SHP77 (cell line): ENCODE measurements around the gene MTMR2.
A peak's percentile ranks its signal among the peaks of the same experiment; 100 is the strongest.

Source experiments
- DNase-seq, 2 experiments: peaks; one replicate each; lab custom pipeline; 2025; lab: John Stamatoyannopoulos, UW

The MTMR2 gene

DNA sequence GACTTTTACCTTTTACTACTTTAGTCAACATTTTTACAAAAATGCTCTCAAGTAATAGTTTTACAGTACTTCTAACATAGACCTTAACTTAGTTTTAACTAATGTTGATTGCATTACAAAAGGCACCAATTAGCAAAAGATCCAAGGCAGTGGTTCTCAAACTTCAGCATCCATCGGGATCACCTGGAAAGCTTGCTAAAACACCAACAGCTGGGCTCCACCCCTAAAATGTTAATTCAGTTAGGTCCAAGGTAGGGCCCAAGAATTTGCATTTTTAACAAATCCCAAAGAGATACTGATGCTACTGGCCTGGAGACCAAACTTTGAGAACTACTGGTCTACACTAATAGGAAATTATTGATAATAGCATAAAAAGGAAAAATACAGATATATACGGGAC is 5.9 kb downstream of the MTMR2 start:
- DNase-seq: no peak

DNA sequence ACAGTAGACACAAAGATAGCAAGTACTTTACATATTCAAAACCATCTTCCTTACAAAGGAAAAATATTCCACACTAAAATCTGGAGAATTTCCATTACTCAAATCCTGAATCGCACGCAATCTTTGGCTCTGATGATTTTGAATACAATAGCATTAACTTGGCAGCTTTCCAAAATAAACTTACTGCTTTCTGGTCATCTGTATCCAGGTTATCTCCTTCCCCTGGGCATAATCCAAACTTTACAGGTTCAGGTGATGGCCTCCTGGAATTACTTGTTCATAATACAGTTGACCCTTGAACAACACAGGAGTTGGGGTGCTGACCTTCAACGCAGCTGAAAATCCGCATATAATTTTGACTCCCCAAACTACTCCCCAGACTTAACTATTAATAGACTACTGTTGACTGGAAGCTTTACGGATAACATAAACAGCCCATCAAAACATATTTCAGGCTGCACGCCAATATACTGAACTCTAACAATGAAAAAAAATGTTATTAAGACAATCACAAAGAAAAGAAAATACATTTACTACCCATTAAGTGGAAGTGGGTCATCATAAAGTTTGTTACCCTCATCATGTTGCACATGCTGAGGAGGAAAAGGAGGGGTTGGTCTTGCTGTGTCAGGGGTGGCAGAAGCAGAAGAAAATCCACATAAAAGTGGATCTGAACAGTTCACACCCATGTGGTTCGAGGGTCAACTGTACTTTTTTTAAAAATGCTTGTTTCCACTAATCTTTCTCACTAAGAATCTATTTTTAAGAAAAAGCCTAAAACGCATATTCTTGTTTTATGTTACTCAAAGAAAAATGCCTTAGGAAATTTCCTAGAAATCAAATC is 6.5 kb downstream of the MTMR2 start:
- DNase-seq: peak; percentile 66 to 75

DNA sequence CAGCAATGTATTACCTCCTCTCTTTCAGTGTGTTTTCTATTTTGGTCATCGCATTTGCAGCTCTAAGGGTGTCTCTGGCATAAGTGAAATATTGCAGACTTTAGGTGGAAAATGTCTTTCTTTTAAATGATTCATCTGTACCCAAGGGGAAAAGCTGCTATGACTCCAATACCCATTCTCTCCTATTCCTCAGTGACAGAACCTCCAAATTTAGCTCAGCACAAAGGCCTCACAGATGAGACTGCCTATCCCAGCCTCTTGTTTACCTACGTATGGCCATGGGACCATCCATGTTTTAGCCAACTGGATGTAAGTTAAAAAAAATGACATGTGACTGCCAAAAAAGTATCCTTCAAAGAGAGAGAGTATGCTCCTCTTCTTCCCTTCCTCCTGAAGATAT is 7.9 kb downstream of the MTMR2 start:
- no peak for DNase-seq

DNA sequence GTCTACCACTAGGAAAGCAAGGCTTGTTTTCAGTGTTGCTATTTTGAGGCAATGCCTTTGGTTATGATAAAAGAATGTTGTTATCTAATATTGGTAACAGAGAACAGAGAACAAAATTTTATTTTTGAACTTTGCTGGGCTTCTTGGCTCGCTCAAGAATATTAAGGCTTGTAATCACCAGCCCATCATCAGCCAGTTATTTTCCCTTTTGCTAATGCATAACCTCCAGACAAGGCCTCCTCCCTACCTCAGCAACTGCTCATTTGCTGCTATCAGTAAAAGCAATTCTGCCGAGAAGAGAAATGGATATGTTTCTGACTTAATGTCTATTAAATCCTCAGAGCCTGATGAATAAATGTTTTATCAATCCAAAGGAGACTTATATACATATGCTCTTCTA is 8.9 kb downstream of the MTMR2 start:
- no peak for DNase-seq

DNA sequence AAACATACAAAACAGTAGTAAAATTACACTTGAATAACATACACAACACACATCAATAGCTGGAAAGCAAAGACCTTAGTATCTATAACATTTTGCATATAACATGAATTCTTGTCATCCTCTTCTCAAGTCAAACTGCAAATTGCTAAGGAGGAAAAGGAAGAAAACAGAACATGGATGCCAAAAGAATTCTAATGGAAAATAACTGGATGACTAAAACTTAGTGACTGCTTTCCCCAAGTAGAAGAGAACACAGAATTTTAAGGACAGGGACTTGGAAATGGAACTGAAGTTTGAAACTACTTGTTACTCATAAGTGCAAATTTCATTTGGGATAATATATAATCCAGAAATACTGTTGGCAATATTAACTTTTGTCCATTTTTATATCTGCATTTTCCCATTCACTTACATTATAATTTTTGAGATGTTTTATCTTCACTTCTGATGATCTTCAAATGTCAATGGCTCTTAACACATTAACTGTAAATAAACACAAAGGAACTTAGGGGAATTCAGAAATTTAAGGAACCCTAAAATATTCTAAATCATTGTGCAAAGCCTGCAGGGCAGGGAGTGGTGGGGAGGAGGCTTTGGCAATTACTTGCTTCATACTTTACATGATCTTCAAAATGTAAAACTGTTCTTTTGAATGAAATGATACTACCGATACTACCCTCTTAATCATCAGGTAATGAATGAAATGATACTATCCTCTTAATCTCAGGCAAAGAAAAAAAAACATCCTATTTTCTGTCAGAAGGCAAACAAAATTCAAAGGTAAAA is 9.9 kb downstream of the MTMR2 start:
- no peak for DNase-seq

DNA sequence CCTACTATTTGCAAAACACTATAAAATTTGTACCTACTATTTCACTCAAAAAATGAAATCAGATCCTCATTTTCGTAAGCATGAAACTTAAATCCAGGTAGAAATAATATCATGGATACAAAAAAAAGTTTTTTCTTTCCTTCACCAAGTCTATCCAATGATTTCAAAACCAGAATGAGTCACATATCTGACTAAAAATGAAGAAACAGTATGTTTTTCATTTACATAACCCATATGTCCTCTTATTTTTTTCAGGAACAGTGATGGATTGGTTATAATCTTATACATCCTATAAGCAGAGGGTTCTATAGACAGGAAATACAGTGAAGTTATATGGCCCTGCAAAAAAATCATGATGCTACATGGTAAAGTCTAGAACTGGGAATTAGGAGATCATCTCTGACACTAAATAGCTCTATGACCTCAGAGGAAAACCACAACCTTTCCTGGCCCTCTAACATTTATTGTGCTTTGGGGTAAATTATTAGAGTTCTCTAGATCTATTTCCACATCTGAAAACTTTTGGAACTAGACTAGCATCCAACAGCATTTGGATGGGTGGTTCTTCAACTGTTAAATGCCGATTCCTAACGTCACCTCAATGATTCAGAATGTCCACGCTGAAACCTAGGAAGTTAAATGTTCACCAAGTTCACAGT is 10.9 kb downstream of the MTMR2 start:
- no peak for DNase-seq

DNA sequence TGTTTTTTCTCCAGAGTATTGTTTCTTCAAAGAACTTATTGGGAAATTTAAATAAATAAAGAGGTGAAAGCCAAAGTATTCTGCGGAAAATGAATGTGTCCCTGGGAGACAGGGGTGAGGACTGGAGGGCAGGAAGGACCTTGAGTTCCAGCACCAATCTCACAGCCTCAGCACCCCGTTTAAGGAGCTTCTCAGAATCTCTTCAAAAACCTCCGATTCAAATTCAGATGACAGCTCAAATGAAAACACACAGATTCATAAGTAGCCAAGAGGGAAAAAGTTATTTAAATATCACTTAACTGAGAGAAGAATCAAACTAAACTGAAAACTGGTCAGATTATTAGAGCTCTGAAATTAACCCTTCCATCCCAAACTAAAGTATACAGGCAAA is 12.5 kb downstream of the MTMR2 start:
- DNase-seq: no peak

DNA sequence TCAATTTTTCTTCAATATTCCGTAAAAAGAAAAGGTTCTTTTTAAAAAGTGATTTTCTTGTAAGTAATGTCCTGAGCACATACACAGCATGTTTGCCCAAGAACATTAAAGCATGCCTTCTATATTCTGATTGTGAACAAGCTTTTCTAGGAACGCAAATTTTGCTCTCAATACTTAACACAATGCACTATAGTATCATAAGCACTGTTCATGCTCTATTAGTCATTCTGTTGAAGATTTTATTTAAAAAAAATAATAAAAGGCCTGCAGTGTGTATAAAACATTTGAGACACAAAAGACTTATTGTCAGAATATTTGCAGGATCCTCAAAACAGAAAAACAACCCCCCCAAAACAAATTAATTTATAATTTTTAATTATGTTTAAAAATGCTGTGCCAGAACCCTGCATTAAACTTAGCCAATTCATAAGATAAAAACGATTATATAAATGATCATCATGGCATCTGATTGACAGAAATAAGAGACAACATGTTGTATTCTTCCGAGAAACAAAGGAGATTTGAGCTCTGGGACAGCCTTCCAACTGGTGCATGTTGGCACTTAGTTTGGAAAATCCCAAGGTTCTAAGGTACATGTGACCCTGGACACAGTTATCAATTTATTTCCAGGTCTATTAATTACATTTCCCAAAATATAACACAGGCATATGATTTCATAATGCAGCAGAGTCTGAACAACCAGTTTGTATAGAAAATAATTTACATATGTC is 13.1 kb downstream of the MTMR2 start:
- no peak for DNase-seq

DNA sequence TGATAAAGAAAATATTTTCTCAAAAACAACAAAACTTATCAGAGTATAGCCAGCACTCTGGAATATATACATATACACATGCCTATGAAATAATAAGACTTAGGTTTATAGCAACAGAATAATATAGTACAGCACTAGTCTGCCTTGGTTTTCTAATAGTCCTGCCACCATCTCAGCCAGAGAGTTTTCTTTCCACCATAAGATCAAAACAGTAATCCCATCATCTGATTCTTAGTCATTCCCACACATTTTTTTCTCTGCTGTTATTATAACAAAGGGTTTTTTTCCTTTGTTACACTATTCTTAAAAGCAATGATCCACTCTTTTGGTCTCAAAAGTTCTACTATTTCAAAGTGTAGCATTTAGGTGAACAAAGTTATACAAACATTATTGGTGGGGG is 15.1 kb downstream of the MTMR2 start:
- no peak for DNase-seq

DNA sequence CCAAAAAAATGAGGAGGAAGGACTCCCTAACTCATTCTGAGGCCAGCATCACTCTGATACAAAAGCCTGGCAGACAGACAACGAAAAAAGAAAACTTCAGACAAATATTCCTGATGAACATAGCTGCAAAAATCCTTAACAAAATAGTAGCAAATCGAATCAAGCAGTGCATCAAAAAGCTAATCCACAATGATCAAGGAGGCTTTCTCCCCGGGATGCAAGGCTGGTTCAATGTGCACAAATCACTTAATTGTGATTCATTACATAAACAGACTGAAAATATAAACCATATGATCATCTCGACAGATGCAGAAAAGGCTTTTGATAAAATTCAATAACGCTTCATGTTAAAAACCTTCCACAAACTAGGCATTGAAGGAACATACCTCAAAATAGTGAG is 16.4 kb downstream of the MTMR2 start:
- DNase-seq: no peak

DNA sequence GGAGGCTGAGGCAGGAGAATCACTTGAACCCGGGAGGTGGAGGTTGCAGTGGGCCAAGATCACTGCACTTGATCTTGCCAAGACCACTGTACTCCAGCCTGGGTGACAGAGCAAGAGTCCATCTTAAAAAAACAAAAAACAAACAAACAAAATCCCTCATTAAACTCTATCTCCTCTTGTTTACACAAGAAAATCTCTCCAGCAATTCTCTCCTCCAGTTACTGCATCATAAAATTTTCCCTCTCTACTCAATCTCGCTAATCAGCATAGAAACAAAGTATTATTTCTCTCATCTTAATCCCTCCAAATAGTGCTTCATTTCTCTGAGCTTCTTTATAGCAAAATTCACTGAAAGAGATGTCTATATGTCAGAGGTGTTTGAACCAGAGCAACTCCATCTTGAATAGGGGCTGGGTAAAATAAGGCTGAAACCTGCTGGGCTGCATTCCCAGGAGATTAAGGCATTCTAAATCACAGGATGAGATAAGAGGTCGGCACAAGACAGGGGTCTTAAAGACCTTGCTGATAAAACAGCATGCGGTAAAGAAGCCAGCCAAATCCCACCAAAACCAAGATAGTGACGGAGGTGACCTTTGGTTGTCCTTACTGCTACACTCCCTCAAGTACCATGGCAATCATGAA is 19.8 kb downstream of the MTMR2 start:
- DNase-seq: no peak

DNA sequence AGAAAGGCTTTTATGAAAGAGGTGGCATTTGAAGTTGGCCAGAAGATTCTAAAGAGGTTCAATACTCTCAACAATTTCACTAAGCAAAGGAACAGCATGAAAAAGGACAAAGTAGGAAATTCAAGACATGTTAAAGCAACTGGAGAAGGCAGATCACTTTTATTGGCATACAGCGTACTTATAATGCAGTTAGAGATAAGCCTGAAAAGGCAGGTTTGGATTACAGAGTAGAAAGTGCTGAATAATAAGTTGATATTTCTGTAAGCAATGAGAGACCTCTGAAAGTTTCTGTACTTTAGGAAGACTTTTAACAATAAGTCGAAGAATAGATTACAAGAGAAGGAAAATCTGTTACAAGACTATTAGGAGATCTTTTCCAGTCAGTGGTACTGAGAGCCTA is 25.1 kb downstream of the MTMR2 start:
- DNase-seq: no peak

DNA sequence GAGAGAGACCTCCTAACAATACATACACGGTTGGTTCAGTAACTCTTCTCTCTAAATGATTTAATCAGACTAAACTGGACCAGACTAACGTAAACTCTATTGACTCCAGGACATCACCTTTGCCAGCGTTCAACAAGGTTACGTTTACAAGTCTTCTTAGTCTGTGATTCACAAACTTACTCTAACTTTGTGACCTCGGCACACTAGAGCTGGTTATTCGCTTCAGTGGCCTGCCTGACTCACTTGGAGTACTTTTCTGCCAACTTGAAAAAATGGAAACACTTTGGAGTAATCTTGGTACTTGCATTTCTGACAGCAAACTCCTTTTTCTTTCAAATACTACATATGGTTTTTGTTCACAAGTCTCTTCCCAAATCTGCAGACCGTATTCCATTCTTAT is 26.2 kb downstream of the MTMR2 start:
- no peak for DNase-seq

DNA sequence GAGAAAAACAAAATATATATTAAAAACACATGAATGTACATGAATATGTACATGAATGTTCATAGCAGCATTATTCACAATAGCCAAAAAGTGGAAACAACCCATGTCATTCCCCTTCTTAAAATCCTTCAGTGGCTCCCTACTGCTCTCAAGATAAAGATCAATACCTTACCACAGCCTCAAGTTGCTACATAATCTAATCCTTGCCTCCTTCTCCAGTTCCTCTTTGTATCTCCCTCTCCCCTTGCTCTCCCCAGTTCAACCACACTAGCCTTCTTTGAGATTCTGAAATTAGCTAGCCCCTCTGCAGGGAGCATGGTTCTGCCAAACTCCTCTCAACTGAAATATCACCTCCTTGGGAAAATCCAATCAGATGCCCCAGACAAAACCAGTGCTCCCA is 28.1 kb downstream of the MTMR2 start:
- DNase-seq: no peak

DNA sequence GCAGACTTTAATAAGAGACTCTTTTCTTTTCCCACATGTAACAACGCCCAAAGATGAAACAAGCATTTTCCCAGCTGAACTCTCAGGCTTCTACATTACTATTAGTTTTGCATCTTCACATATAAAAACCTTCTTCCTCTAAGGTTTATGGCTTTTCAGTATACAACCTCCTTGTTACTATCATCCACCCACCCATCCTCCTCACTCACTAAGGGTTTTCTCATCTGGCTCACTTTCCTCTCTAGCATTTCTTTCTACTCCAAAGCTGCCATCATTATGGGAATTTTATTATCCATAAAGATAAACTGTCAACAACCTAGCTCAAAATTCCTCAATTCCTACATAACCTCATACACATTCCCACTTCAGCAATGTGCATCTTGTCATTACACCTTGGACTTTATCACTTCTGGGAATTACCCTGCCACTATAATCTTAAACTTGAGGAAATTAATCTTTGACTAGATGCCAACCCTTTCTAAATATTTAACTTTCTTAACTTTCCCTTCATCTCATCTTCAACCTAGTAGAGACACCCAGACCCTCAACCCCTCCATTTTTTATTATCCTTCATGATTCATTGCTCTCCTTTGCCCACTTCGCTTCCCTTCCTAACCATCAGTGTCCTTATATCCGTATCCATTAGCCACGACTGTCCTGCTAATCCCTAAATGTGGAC is 30.9 kb downstream of the MTMR2 start:
- DNase-seq: no peak

DNA sequence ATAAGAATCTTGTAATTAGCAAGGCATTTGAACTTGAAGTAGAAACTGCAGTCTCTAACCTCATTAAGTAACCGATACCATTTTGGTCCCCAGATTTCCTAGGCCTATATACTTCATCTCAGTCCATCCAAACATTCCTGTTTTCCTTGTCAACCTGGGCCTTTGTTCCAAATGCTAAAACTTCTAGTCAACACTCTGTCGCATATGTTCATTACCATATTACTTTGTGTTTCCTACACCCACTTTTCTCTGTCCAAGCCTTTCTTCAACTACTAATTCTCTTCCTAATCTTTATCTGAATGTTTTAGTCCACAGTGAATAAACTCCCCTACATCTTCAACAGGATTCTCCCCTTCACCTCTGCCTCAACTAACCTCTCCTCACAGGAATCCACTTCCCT is 31.4 kb downstream of the MTMR2 start:
- DNase-seq: no peak

DNA sequence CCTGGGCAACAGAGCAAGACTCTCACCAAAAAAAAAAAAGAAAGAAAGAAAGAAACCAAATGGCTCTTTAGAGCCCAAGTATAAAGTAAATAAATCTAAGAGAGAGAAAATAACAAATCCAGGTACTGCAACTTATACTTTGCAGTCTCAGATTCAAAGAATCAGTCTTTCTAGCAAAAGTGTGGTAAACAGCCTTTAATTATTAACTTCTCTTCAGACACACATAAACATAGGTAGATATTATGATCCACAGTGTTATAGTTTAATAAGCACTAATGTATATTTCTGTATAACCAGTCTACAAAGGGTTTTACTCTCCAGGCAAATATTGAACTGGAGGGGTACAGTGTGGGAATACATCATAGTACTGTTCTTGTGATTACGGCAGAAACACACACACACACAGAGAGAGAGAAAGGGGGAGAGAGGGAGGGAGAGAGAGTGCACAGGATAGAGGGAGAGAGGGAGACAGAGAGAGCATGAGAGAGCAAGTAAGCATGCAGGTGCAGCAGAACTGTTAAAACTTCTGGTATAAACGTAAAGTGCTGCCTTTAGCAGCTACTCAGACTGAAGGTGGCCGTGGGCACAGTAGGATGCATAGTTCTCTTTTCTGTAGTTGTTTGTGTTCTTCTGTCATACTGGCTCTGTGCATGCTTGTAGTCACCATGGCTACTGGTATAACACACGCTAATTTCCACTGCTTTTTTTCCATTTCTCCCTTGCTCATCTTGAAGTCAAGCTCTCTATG is 32.3 kb downstream of the MTMR2 start:
- DNase-seq: no peak

DNA sequence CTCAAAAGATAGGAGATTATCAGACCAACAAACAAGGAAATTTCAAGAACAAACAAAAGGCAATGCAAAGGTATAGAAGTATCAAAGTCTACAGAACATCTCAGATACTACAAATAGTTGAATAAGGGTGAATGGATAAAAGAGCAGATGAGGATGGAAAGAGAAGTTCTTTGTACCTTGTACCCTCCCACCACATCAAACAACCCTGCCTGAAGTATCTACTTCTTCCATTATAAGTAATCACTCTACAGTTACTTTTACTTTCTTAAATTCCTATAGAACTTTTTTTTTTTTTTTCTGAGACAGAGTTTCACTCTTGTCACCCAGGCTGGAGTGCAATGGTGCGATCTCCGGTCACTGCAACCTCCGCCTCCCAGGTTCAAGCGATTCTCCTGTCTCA is 35.1 kb downstream of the MTMR2 start:
- DNase-seq: no peak

DNA sequence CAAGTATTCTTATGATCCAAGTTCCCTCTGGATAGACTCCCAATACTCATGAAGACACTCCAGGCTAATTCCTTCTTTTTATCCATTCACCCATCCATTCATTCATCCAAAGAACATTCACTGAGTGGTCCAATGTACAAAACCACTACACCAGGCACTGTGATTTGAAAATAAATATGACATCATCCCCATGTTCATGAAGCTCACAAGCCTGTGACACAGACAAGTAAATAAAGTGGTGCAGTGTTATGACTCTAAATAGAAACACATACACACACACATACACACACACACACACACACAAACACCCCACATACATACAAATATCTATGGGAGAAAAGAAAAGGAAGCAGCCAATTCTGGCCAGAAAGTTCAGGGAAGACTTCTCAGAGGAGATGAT is 35.5 kb downstream of the MTMR2 start:
- DNase-seq: no peak

DNA sequence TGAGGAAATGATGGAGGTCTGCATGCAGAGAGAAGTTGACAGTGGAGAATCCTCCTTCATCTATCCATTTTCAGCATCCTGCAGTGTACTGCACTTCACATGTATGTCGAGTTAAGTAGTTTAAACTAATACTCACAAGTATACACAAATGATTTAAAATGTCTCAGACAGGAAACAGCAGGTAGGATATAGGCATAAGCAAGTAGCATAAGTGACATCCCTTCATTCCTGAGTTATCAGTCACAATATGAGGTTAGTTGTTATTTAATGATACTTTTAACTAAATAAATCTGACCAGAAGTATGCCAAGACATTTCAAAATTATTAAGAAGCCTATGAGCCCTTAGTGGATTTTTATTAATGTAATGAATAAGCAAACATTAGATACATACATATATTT is 37.4 kb downstream of the MTMR2 start:
- no peak for DNase-seq

DNA sequence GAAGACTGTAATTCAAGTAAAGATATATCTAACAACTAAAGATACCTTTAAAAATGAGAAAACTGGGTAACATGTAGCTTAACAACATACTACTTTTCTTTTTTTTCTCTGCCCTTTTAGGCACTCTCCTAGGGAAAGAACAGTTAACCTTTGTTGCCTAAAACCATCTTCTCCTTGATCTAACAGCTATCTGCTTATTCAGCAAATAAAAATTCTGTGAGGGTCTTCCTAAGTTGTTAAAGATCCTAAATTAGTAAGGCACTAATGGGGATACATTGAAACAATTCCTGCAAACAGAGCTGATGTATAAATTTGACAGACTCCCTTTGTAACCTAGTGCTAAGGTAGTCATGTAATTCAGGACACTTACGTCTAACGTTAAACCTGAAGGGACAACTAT is 39.1 kb downstream of the MTMR2 start:
- DNase-seq: no peak
